Small intestine (tissue), 7 donors: ENCODE measurements around the gene IRF4. TPM values are rescaled to one million over a fixed set of nuclear protein-coding genes. Genes with fewer than 3 reads are reported as not detected.

ENCODE experiments used
- DNase-seq, 2 donors: peaks; one replicate each; pipeline versions ENCODE4 v3.0.0 to v3.0.0-alpha.2; 2013
- FAIRE-seq: peaks from 2 replicates; lab custom pipeline; 2012; peaks lifted over from hg19 to GRCh38; lab: Jason Lieb, UNC
- H3K27ac ChIP-seq, 3 donors: one replicate each; pipeline ENCODE4 v1.5.1; 2013; ENCODE audit warnings: low read length in 2 of 3, mild to moderate bottlenecking in 2 of 3, control low read depth in 1 of 3, inconsistent platforms in 1 of 3, low read depth in 1 of 3, moderate library complexity in 1 of 3
- H3K27me3 ChIP-seq, 3 donors: one replicate each; pipeline ENCODE4 v1.6.1; 2013; ENCODE audit warnings: low read length in 3 of 3, inconsistent platforms in 1 of 3; ENCODE audit not compliant: control insufficient read depth in 3 of 3, insufficient read depth in 3 of 3
- H3K36me3 ChIP-seq, 3 donors: one replicate each; pipeline ENCODE4 v1.6.1; 2013; ENCODE audit warnings: low read length in 3 of 3, inconsistent platforms in 1 of 3, low read depth in 1 of 3, mild to moderate bottlenecking in 1 of 3, moderate library complexity in 1 of 3; ENCODE audit not compliant: control insufficient read depth in 3 of 3, insufficient read depth in 2 of 3
- H3K4me1 ChIP-seq, 3 donors: one replicate each; pipeline ENCODE4 v1.6.1; 2013; ENCODE audit warnings: low read length in 2 of 3, inconsistent platforms in 1 of 3, low read depth in 1 of 3, mild to moderate bottlenecking in 1 of 3, moderate library complexity in 1 of 3; ENCODE audit not compliant: control insufficient read depth in 3 of 3, insufficient read depth in 2 of 3
- H3K4me3 ChIP-seq, 3 donors: one replicate each; pipeline ENCODE4 v1.5.1; 2013; ENCODE audit warnings: low read length in 3 of 3, control low read depth in 1 of 3, inconsistent platforms in 1 of 3, low read depth in 1 of 3, mild to moderate bottlenecking in 1 of 3, moderate library complexity in 1 of 3
- H3K9me3 ChIP-seq, 2 donors: one replicate each; pipeline ENCODE4 v1.6.1; 2013; ENCODE audit warnings: low read depth in 1 of 2, low read length in 1 of 2; ENCODE audit not compliant: control insufficient read depth in 2 of 2, insufficient read depth in 1 of 2
- WGBS, 3 donors: extraction: QIAGEN DNeasy Blood & Tissue Kit; methylation state at CpG; one replicate each; pipeline ENCODE4 v1.1.7; 2013; 5-methylcytosine and 5-hydroxymethylcytosine counted together
- polyA plus RNA-seq, 4 donors: library from polyadenylated mRNA; stranded (reverse) in 3 of 4; unstranded in 1 of 4; fragments of 200-250 nt in 3 of 4; fragments of 120-200 nt in 1 of 4; gene quantifications; one replicate each; pipeline versions ENCODE4 v1.2.1 to v1.2.3, GENCODE V29; 2013
- donor health status: healthy with polysubstance abuse.
- donor health status: control.
- donor health status: control.
- donor health status: Bipolar disorder and iron deficiency.
- donor health status: healthy.

Gene IRF4
- polyA plus RNA-seq, 4 donors: 0.16 to 3.5 (median 1.4) TPM; not detected in 1

DNA sequence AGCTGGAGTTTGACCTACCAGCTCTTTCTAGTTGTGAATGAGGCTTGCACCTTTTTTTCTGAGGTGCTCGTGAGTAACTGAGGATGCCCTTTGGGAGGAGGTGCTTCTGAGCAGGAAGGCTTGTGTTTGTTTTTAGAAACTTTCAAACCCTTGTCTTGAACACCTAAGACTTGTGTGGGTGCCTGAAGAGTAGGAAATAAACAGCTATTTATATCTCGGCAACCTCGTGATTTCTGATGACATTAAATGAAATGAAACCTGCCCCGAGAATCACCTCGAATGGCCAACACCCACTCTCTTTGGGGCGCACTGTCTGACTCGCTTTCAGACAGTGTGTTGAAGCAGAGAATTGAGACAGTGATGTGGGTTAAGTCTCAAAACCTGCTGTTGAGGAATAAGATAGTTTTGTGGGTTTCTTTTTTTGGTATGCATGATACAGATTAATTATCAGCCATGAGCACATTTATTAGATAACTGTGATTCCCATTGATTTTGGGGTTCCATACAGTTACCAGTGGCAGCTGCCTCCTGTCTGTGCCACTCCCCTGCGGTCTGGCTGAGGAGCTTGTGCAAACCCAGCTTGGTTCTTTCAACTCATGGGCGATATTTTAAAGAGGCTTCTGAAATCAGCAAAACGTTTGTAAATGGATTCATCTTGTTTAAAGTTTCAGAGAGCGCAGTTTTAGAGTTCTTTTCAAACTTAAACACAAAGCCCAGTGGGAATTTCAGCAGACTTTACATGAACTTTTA lies 8.4 kb downstream of the IRF4 start:
- no peaks in the 10 kb centered on the region for H3K36me3 ChIP-seq
- H3K27ac ChIP-seq: no peak overlapping the region
- DNase-seq (no peak), FAIRE-seq (no peak)
- peaks cover 0 to 25% (median 0%) of the 10 kb centered on the region in 3 donors for H3K27me3 ChIP-seq
- WGBS, 3 donors: 51 to 61% (median 52%) methylated on average over 11 of the region's 11 CpGs
- no peak overlapping the region for H3K4me3 ChIP-seq
- H3K9me3 ChIP-seq: no peaks in the 10 kb centered on the region
- H3K4me1 ChIP-seq: no peaks in the 10 kb centered on the region

DNA sequence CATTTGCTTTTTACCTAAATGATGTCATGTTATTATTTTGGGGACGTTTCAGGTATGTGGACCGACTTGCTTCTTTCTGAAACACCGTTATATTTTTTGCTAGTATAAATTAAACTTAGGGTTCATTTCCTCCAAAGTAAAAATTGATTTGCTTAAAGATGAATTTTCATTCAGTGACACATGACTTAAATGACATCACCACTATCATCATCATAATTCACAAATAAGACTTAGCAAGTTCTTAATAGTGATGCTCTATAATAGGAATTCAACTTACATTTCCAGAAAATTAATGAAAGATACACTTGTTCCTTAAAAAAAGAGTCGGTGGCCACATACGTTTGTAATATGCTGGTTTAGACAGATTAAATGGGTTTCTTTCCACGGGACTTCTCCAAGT lies 9.3 kb downstream of the IRF4 start:
- DNase-seq (no peak), FAIRE-seq (no peak)
- no peaks in the 10 kb centered on the region for H3K9me3 ChIP-seq
- peaks cover 0 to 22% (median 0%) of the 10 kb centered on the region in 3 donors for H3K27me3 ChIP-seq
- H3K36me3 ChIP-seq: no peaks in the 10 kb centered on the region
- 81 to 90% (median 88%) methylated on average over 6 of the region's 6 CpGs for WGBS, 3 donors
- H3K4me1 ChIP-seq: no peaks in the 10 kb centered on the region
- H3K4me3 ChIP-seq: no peak overlapping the region
- H3K27ac ChIP-seq: no peak overlapping the region

- no peak overlapping the region for H3K4me3 ChIP-seq
- H3K4me1 ChIP-seq: no peaks in the 10 kb centered on the region
- no peak for FAIRE-seq
- no peak for DNase-seq
- 79 to 86% (median 85%) methylated on average over 27 of the region's 27 CpGs for WGBS, 3 donors
- H3K27me3 ChIP-seq: peaks cover 0 to 19% (median 0%) of the 10 kb centered on the region in 3 donors
- no peak overlapping the region for H3K27ac ChIP-seq
- H3K9me3 ChIP-seq: no peaks in the 10 kb centered on the region
- H3K36me3 ChIP-seq: no peaks in the 10 kb centered on the region
These were observed 9.9 kb downstream of the IRF4 start for GRCh38 chr6:401239-401993.

- H3K9me3 ChIP-seq: no peaks in the 10 kb centered on the region
- no peaks in the 10 kb centered on the region for H3K36me3 ChIP-seq
- H3K4me1 ChIP-seq: no peaks in the 10 kb centered on the region
- DNase-seq (no peak), FAIRE-seq (no peak)
- no peak overlapping the region for H3K27ac ChIP-seq
- peaks cover 0 to 19% (median 0%) of the 10 kb centered on the region in 3 donors for H3K27me3 ChIP-seq
- WGBS, 3 donors: 88 to 91% (median 88%) methylated on average over 14 of the region's 14 CpGs
- no peak overlapping the region for H3K4me3 ChIP-seq
These were observed 10.6 kb downstream of the IRF4 start for GRCh38 chr6:401994-402640.

GRCh38 chr6:402901-403658 lies 11.5 kb downstream of the IRF4 start:
- H3K9me3 ChIP-seq: no peaks in the 10 kb centered on the region
- 71 to 88% (median 77%) methylated on average over 17 of the region's 17 CpGs for WGBS, 3 donors
- peaks cover 0 to 25% (median 0%) of the 10 kb centered on the region in 3 donors for H3K27me3 ChIP-seq
- H3K4me1 ChIP-seq: no peaks in the 10 kb centered on the region
- peaks cover 0 to 4% (median 0%) of the 10 kb centered on the region in 3 donors for H3K36me3 ChIP-seq
- no peak overlapping the region for H3K27ac ChIP-seq
- no peak for FAIRE-seq
- DNase-seq: no peak
- H3K4me3 ChIP-seq: no peak overlapping the region

GRCh38 chr6:403659-404655 lies 12.4 kb downstream of the IRF4 start:
- peak in 1 of 2 donors; percentile 10 for DNase-seq
- FAIRE-seq: no peak
- WGBS, 3 donors: 39 to 66% (median 45%) methylated on average over 19 of the region's 19 CpGs

GRCh38 chr6:404685-405423 lies 13.3 kb downstream of the IRF4 start:
- Histone ChIP-seq H3K27me3 (peaks cover 0 to 16% (median 0%) of the 10 kb centered on the region in 3 donors), H3K36me3 (peaks cover 0 to 4% (median 0%) of the 10 kb centered on the region in 3 donors), H3K4me3 (no peak overlapping the region), H3K27ac (no peak overlapping the region), H3K4me1 (no peaks in the 10 kb centered on the region), H3K9me3 (no peaks in the 10 kb centered on the region)
- DNase-seq: no peak
- no peak for FAIRE-seq
- WGBS, 3 donors: 79 to 85% (median 84%) methylated on average over 15 of the region's 15 CpGs

More at GRCh38 chr6:403659-404655, 12.4 kb downstream of the IRF4 start:
- Histone ChIP-seq H3K4me3 (no peak overlapping the region), H3K27me3 (peaks cover 0 to 20% (median 0%) of the 10 kb centered on the region in 3 donors), H3K27ac (no peak overlapping the region), H3K4me1 (no peaks in the 10 kb centered on the region), H3K36me3 (peaks cover 0 to 4% (median 0%) of the 10 kb centered on the region in 3 donors), H3K9me3 (no peaks in the 10 kb centered on the region)
